Neural progenitor cell (in vitro differentiated cells): ENCODE results near the gene XPNPEP3.

Experiments used
- EZH2phosphoT487 ChIP-seq: fragments of 200-600 bp; sonication (generic); IDR thresholded peaks from 2 replicates; pipeline ENCODE4 v1.6.1; 2017; ENCODE audit warnings: antibody characterized with exemption
- TF ChIP-seq, protein P1 (sequence below): fragments of 200-600 bp; sonication (generic); IDR thresholded peaks from 2 replicates; pipeline ENCODE4 v1.5.1; 2017; ENCODE audit warnings: antibody characterized with exemption, mild to moderate bottlenecking

GRCh38 chr22:40877488-40877887, 20.5 kb downstream of the XPNPEP3 start:
- TF ChIP-seq, protein P1, sequence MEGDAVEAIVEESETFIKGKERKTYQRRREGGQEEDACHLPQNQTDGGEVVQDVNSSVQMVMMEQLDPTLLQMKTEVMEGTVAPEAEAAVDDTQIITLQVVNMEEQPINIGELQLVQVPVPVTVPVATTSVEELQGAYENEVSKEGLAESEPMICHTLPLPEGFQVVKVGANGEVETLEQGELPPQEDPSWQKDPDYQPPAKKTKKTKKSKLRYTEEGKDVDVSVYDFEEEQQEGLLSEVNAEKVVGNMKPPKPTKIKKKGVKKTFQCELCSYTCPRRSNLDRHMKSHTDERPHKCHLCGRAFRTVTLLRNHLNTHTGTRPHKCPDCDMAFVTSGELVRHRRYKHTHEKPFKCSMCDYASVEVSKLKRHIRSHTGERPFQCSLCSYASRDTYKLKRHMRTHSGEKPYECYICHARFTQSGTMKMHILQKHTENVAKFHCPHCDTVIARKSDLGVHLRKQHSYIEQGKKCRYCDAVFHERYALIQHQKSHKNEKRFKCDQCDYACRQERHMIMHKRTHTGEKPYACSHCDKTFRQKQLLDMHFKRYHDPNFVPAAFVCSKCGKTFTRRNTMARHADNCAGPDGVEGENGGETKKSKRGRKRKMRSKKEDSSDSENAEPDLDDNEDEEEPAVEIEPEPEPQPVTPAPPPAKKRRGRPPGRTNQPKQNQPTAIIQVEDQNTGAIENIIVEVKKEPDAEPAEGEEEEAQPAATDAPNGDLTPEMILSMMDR, result no peak
- no peak for TF ChIP-seq EZH2phosphoT487
